Activated CD4-positive, alpha-beta T cell treated with anti-CD3 and anti-CD28 coated beads, Interleukin-2, amount 50 U/mL, for 16 hours (primary cell): Measurements from ENCODE around the gene PRPF6.
A peak's percentile ranks its signal among the peaks of the same experiment; 100 is the strongest.

Experiments used
- DNase-seq: peaks from one replicate; pipeline ENCODE4 v3.0.0-alpha.2; 2020

The PRPF6 gene

DNA sequence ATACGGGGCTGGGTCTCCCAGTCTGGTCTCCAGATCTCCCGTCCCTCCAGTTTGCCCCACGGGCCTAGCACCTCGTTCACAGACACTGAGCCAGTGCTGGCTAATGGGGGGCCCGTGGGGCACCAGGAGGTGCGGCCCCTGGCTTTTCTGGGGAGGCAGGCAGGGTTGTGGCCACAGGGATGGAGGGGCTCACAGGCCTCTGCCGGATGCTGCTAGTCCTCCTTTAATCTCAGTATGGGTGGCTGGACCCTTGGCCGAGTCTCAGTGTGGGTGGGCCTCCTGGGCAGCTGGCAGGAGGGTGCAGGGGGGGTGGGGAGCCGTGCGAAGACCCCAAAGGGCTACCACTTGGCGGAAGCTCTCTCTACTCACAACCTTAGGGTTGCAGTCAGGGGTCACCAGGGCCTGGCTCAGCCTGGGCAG, 70.1 kb downstream of the PRPF6 start:
- no peak for DNase-seq

DNA sequence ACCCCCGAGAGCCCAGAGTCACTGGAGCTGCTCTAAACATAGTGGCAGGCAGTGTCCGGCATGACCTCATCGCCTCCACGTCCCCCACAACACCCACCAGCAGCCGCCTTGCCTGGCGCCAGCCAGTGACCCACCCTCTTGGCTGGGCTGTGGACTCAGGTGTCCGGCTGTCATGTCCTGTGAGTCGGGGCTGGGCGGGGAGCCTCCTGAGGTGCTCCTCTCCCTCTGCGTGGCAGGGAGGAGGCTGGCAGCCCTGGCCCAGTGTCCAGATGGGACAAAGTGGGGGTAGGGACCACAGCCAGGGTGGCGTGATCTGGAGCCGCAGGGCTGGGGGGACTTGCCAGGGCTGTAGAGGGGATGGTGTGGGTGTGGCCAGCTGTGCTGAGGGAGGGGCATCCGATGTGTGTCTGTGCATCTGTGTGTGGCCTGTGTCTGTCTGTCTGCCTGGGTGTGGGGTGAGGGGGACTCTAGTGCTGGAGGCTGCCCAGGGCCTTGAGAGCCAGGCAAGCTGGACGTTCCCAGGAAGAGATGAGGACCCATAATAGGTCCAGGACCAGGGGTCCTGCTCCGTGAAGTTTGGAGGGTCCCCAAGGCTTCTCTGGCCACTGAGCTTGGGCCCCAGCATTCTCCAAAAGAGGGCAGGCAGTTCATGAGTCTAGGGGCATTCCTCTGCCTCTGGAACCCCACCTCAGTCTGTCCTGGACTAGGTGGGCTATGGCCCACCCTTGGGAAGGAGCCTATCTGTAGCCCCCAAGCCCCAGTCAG, 70.8 kb downstream of the PRPF6 start:
- no peak for DNase-seq

DNA sequence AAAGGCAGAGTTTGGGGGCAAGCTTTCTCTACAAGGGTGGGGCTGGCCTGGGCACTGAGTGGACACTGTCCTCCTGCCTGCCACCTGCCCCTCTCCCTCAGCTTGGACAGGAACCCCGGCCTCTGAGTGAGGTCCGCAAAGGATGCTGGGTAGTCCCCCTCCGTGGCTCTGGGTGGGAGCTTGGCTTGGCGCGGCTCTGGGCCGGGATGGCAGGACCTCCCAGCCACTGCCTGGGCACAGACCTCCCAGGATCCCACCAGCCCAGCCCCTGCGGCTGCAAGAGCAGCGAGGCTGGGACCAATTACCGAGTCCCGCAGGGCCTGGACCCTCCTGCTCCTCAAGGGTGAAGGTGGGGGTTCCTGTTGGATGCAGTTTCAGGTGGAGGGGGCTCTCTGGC, 71.4 kb downstream of the PRPF6 start:
- no peak for DNase-seq

DNA sequence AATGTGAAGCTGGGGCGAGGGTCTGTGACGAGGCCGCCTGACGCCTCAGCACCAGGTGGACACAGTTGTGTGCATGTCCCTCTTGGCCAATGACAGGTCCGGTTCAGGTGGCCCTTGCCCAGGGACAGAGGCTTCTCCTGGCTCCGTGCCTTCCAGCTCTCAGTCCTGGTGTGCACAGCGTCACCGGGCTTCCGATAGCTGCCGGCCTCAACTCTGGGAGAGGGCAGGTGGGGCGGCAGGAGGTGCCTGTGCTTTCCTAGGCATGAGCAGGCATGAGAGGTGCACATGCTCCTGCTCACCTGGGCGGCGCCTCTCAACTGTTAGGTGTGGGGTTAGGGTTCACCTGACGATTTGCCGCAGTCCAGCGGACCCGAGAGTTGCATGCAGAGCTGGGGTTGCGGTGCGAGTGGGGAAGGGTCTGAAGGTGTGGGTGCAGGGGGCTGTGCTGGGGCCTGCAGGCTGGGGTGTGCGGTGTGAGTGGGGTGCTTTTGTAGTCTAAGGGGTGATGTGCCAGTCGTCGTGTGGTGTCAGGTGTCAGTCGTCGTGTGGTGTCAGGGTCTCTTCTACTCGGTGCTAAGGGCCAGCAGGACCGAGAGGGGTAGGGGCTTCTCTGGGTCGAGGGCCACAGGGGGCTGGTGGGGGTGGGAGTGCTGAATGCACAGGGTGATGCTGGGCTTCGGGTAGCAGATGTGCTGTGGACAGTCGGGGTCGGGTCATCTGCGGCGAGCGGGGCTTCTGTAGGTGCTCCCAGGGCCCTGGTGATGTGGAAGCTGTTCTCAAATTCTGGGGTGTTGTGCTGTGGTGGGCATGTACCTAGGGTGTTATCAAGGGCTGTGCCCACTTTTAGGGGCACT, 72.3 kb downstream of the PRPF6 start:
- DNase-seq, result no peak

DNA sequence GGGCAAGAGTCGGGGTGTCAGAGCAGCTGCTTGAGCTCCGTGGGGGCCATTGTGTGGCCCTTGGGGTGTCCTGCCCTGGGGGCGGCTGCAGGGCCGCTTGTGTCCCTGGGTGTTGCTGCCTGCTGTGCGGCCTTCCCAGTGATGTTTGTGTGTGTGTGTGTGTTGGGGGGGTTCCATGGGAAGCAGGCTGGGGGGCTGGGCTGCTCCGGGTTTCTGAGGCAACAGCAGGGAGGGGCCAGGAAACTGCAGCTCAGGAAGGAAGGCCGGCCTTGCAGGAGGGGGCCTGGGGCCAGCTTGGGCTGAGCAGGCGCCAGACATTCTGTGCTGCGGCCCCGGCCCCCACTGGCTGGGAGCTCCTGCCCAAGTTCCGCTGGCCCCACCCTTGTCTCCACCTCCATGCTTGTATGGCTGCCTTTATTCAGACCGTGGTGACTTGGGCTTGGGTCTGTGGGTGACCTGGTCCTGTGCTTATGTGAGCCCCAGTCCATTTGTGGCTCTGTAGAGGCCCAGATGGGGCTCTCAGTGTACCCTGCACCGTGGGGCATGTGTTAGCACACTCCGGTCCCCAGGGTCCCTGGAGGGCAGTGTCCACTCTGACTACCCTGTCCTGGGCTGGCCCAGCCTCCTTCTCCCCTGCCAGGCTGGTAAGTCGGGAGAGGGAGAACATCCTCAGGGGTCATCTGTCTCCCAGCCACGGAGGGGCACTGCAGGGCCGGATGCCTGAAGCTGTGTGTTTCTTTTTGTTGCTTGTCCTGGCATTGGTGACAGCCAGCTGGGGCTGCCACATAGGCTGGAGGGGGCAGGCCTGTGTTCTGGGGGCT, 73.1 kb downstream of the PRPF6 start:
- no peak for DNase-seq

DNA sequence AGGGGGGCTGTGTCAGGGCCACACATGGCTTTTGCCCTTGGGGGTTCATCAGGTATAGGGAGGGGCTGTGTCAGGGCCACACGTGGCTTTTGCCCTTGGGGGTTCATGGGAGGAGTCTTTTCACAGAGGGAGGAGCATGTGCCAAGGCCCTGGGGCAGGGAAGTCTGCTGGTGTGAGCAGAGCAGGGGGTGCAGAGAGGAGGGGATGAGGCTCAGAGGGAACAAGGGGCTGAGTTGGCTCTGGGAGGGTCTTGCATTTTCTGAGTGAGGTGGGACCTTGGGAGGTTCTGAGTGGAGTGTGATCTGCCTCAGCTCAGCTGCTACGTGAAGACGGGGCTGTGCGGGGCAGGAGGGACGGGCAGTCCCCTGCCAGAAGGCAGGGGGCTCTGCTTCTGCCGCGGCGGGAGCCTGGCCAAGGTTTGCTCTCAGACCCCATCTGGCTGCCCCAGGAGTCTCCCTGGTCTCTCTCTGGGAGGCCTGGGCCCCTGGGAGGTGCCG, 74.5 kb downstream of the PRPF6 start:
- no peak for DNase-seq

DNA sequence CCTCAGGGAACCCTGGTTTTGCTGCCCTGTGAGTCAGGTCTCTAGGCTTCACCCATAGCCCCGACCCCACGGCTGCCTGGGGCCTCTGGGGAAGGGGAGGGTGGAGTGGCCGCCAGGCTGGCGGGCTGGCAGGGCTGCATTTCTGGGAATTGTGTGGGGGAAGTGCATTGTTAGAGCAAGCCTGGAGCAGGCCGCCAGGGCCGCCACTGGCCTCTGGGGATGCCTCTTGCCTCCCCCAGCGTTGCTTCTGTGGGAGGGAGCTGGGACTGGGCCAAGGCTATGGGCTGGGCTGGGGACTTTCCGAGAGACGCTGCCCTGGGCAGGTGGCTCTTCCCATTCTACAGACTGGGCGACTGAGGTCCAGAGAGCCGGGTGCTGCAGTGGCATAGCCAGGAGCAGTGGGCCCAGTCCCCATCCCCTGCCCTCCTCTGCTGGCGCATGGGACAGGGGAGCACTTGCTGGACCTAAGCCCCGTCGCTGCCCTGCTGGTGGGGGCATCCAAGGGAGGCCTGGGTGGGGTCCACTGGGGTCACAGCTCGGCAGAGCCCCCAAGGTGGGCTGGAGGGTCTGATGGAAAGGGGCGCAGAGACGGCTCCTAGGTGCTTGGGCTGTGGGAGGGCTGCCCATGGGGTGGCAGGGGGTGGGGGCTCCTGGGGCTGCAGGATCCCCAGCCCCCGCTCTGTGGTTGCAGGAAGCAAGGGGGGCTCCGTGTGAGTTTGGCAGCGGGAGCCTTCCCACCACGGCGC, 75.1 kb downstream of the PRPF6 start:
- DNase-seq, result no peak

DNA sequence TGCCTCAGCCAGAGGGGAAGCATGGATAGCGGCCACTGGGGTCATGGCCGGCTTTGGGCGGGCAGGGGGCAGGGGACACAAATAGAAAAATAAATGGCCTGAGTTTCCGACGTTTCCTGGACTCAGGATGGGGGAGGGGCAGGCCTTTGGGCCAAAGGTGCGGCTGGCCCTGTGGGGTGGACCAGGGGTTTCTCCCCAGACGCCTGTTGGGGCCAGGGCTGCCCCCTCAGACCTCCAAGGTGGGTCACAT, 75.6 kb downstream of the PRPF6 start:
- DNase-seq, result no peak

DNA sequence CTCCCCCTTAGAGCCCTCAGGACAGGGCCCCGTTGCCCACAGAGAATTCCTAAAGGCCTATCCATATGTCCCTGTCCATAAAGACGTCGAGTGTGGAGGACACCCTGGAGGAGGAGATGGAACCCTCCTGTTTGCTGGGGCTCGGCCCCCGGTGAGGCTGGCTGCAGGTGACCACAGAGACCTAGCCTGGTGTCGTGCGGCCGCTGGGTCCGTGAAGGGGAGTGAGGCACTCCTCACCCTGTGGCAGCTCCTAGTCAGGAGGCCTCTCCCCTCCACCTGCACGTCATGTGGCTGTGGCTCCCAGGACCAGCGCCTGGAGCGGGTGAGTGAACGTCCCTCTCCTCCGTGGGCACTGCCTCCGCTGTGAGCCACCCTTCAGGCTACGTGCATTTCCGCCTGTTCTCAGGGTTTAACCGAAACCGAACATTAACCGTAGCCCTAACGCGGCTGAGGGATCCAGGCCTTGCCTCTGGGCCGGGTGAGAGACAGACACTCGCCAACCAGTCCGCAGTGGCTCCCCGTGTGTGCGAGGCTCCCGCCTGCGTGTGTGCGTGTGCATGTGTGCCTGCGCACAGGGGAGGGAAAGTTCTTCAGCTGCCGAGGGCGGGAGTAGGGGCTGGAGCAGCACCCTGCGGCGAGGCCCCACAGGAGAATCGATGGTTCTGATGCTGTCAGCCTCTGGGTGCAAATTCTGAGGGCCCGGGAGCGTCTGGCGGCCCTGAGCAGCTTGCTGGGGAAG, 76.1 kb downstream of the PRPF6 start:
- DNase-seq, result no peak

DNA sequence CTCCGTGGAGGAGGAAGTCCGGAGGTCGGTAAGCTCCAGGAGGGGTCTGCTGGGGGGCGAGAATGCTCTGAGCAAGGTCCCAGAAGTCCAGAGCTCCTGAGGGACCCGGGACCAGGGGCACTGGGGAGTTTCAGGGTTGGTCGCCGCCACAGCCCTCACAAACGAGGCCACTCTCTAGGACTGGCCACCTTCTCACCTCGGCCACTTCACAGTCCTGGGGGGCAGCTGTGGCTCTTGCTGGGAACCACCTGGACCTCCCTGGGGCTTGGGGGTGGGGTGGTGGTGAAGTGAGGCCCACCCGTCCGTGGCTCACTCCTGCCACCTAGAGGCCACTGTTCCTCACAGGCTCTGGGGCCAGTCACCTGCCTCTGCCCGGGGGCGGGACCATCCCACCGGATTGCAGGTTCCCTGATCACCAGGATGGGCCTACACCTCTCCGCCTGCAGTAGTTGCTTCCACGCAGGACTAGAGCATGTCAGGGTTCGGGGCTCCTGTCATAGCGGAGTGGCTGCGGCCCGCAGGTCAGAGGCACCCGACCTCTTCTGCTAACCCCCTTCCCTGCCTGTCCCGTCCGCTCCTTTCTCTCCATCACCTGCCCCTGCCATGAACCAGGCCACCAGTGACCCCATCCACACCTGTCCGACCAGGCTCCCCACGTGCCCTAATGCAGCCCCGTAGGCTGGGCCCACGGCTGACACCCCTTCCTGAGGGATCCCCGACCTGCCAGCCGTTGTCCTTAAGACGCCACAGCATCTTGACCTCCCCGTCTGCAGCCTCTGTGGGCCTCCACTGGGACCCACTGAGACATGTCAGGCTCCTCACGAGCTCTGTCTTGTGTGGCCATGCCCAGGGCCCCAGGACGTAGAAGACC, 76.9 kb downstream of the PRPF6 start:
- DNase-seq, result peak; percentile 81

DNA sequence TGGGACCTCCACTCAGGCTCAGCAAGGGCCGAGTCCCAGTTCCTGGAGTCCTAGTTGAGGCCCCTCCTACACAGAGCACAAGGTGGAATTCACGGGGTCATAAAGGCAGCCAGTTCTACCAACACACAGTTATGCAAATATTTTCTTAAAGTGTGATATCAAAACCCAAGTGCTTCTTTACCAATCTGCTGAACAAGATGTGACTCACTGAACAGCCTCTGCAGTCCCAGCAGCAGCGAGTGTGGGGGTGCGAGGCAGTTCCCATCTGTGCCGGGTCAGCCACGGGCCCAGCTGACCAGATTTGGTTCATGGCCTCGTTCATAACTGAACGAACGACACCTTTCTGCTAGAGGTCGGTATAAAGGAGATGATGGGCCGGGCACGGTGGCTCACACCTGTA, 77.6 kb downstream of the PRPF6 start:
- no peak for DNase-seq

DNA sequence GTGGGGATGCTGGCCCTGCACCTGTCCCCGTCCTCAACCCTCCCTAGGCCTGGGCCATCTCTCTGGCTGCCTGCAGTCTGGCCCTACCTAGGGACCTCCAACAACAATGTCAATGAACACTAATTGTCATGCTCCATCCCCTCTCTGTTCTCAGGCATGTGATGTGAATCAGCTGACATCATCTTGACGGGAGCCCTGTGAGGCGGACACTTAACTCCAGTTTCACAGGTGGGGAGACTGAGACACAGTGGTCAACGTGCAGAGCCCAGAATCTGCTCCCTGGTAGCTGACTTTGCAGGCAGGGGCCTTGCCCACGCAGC, 81.3 kb downstream of the PRPF6 start:
- no peak for DNase-seq

DNA sequence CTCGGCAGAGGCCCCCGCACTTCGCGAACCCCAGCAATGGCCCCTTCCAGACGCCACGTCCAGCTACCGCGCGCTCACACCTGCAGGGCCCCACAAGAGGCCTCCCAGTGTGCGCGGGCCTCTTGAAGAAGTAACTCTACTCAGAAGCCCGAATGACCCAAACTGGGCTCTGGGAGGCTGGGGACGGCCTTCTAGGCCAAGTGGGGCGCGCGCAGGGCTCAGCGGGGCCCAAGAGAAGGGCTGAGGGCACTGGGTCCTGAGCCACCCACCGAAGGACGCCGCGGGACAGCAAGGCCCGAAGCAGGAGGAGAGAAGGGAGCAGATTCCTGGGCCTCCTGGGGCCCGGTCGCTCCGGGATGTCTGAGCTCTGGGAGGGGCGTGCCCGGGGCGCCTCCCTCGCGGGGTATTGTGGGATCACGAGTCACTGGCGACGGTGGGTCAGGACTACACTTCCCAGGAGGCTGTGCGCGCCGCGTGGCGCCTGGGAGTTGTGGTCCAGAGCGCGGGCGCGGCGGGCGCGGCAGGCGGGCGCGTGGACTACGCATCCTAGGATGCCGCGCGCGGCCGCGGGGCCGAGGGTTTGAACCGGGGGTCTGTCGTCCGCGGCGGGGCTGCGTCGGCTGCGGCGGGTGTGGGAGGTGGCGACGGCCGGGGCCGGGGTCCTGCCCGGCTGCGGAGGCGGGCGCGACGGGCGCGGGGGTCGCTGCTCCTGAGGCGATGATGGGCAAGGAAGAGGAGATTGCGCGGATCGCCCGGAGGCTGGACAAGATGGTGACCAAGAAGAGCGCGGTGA, 81.9 kb downstream of the PRPF6 start, which contains the start of gene TCEA2:
Gene TCEA2 (plus strand): TSS at position 603 of the 793 bp plus-strand sequence. CDS start 115 bp downstream, at position 718.
- peak; percentile 97 for DNase-seq

DNA sequence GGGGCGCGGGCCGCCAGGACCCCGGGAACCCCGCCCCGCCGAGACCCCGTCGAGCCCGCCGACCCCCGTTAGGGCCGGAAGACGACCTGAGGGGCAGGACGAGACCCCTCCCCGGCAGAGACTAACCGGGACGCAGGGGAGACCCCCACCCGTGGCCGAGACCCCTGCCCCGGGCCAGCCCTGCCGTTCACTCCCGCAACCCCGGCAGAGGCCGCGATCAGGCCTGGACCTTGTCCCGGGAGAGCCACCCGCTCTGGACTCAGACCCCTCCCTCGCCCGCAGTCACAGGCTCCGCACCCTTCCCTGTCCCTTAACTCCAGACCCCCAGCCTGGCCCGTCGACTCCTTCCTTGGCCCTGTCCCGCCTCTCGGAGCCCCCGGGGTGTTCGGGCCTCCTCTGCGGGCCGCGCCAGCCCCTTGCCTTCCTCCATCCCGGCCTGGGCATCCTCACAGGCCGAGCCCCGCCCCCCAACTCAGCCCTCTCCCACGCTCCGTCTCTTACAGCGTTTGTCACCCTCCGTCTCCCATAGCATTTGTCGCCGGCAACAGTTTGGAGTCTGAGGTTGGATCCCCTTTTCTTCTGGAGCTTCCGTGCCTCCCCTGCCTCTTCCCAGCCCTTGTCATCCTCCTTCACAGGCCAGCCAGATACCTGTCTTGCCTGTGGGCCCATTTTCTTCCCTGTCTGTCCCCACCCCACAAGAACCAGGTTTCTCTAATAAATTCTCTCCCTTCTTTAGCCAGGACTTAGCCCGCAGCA, 82.6 kb downstream of the PRPF6 start:
- DNase-seq, result no peak

DNA sequence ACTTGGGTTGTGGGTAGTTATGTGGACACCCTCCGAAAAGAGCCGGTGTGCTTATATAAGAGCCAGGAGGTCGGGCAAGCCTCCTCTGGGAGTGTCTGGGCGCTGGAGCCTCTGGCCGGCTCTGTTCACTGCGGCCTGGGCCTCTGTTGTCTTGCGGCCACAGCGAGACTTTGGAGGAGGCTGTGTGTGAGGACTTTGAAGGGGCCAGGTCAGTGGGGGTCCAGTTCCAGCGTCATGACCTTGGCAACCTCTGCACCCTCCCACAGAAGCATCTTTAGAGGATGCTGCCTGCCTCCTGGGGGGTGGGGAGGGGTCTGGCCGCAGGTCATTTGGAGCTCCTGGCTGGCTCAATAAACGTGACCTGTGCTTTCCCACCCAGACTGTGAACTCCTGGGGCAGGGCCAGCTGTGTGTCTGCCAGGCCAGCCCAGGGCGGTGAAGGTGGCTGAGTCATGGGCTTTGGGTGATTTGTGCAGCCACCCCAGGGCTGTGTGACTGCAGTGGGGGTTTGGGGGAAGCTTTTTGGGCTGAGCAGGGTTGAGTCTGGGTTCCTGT, 83.3 kb downstream of the PRPF6 start:
- DNase-seq, result no peak

DNA sequence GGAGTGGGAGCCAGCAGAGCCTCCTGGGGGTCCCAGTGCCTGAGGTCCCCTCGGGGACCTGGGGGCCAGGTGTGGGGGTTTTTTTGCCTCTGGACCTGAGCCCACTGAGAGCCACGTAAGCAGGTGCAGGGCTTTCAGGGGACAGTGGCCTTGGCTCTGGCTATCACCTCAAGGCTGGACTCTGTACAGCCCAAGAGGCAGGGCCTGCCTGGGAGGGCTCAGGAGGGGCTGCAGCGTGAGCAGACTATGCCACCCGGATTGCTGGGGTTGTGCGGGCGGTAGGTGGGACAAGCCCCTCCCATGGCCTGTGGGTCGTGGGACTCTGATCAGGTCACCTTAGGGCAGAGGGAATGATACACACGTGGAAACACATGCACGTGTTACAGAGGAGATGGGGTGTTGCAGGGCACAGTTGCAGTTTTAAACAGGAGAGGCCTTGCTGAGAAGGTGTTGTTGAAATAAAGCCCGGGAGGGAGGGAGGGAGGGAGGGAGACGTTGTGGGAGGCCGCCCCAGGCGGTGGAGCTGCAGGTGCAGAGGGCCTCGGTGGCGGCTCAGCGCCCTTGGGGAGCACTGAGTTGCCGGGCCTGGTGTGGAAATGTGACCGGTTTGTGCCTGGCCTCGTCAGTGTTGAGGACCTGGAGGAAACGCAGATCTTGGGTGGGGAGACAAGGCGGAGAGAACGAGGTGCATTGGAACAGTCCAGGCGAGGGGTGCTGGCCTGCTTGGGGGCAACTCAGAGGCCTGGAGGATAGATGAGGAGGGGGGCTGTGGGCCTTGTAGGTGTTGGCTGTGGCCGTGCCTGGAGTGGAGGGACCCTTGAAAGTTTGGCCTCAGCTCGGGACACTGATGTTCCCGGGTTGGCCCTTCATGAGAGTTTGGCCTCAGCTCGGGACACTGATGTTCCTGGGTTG, 84.4 kb downstream of the PRPF6 start:
- DNase-seq, result no peak

DNA sequence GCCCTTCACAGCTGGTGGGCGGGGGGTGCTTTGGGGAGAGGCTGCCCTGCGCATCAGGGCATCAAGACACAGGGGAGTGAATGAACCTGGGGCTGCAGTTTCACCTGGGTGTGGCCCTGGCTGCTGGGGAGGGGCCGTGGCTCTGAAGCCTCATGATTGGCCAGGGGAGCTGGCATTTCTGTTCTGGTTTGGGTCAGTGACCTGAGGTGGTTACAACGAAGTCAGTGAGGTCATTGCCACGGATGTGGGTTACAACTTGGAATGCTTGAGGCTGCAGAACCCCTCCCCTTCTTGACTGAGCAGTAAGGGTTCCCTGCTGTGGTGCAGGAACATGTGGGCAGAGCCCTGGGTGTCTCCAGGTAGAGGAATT, 85.0 kb downstream of the PRPF6 start:
- peak; percentile 88 for DNase-seq

DNA sequence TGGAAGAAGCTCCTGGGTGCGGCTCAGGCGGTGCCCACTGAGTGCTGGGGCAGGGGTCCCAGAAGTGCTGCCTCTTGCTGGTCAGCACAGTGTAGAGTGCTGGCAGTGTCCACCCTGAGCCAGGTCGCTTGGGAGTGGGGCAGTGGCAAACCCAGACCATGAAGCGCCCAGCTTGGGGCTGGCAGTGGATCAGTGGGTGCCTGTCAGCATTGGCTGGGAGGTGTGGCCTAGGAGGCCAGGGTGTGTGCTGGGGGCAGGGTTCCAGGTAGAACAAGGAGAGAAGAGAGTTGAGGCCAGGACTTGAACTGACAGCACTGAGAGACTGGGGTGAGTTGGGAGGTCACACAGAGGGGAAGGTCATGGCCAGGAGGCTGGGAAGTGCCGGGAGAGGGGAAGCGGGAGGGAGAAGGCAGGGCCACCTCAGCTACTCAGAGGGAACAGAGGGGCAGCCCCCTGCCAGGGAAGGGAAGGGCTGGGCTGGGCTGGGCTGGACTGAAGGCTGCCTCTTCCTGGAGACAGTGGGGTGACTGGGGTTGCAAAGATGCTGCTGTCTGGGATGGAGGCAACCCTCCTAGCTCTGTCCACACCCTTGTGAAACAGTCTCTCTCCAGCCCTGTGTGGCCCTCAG, 86.2 kb downstream of the PRPF6 start:
- no peak for DNase-seq
